Measurements from ENCODE around the gene NID1. TPM values are rescaled to one million over a fixed set of nuclear protein-coding genes. Genes with fewer than 3 reads are reported as not detected.

The NID1 gene
- total RNA-seq: 167 and 256 TPM in 2 replicates

GRCh38 chr1:236064674-236065508 is at the start of gene NID1:
Gene NID1 (minus strand): TSS chr1:236065090. CDS start chr1:236065079, 11 bp downstream.

Small RNA genes lying within 50 kb of the gene (small RNA-seq; reads per million reads assigned to genes)
- gene RF00019: not detected

Other genes starting within 250 kb of the NID1 start
- 17.1 and 22.2 TPM in 2 replicates for gene LYST, start 198.2 kb downstream of the NID1 start, total RNA-seq
- 8.5 and 12.1 TPM in 2 replicates for gene GPR137B, start 77.4 kb upstream of the NID1 start, total RNA-seq
- 2.5 and 2.9 TPM in 2 replicates for gene ERO1B, start 216.9 kb upstream of the NID1 start, total RNA-seq

Data from vein endothelial cell (primary cell).